Lung (tissue), 12 donors: ENCODE results near the gene DENND6B. TPM values are rescaled to one million over a fixed set of nuclear protein-coding genes. Genes with fewer than 3 reads are reported as not detected.

Experiments
- ATAC-seq: fragments of 200-7000 bp; cut with Tn5 transposase; one replicate; pipeline ENCODE4 v1.9.1; 2020; ENCODE audit warnings: moderate number of reproducible peaks; ENCODE audit not compliant: insufficient read depth, low FRiP score
- DNase-seq, 3 donors: peaks; one replicate each; pipeline ENCODE4 v3.0.0-alpha.2; 2013 to 2017
- H3K27ac ChIP-seq, 2 donors: one replicate each; pipeline ENCODE4 v1.5.1; 2013; ENCODE audit warnings: mild to moderate bottlenecking in 2 of 2, moderate library complexity in 2 of 2, control low read depth in 1 of 2, inconsistent platforms in 1 of 2, low read depth in 1 of 2, low read length in 1 of 2
- H3K27me3 ChIP-seq, 3 donors: one replicate each; pipeline ENCODE4 v1.5.1; 2013; ENCODE audit warnings: low read length in 2 of 3; ENCODE audit not compliant: control insufficient read depth in 3 of 3, insufficient read depth in 3 of 3
- H3K36me3 ChIP-seq, 4 donors: one replicate each; pipeline ENCODE4 v1.5.1; 2013; ENCODE audit warnings: low read length in 4 of 4, mild to moderate bottlenecking in 1 of 4, moderate library complexity in 1 of 4; ENCODE audit not compliant: control insufficient read depth in 4 of 4, insufficient read depth in 4 of 4
- H3K4me1 ChIP-seq, 5 donors: one replicate each; pipeline ENCODE4 v1.5.1; 2013; ENCODE audit warnings: low read length in 5 of 5, mild to moderate bottlenecking in 2 of 5, moderate library complexity in 1 of 5; ENCODE audit not compliant: control insufficient read depth in 5 of 5, insufficient read depth in 5 of 5
- H3K4me3 ChIP-seq: one replicate; pipeline ENCODE4 v1.5.1; 2013; ENCODE audit warnings: mild to moderate bottlenecking, control low read depth, moderate library complexity
- H3K9ac ChIP-seq, 2 donors: one replicate each; pipeline ENCODE4 v1.5.1; 2013; ENCODE audit warnings: low read length in 2 of 2, control low read depth in 1 of 2; ENCODE audit not compliant: insufficient read depth in 1 of 2
- H3K9me3 ChIP-seq, 4 donors: one replicate each; pipeline ENCODE4 v1.5.1; 2013; ENCODE audit warnings: low read length in 3 of 4, mild to moderate bottlenecking in 1 of 4, moderate library complexity in 1 of 4; ENCODE audit not compliant: control insufficient read depth in 4 of 4, insufficient read depth in 3 of 4
- CTCF ChIP-seq: IDR thresholded peaks from 2 replicates; pipeline ENCODE4 v1.5.1; 2012; ENCODE audit warnings: mild to moderate bottlenecking; ENCODE audit errors: control extremely low read depth, extremely low read depth
- WGBS, 2 donors: extraction: QIAGEN DNeasy Blood & Tissue Kit; methylation state at CpG; one replicate each; pipeline ENCODE4 v1.1.7; 2013; 5-methylcytosine and 5-hydroxymethylcytosine counted together
- polyA plus RNA-seq, 2 donors: library from polyadenylated mRNA; stranded (reverse); fragments of 200-250 nt; gene quantifications; one replicate each; pipeline ENCODE4 v1.2.1, GENCODE V29; 2013
- total RNA-seq, 2 donors: library from RNA; depleted of rRNA in 1 of 2; stranded (reverse); fragments of >200 nt in 1 of 2; gene quantifications; one replicate each; pipeline ENCODE4 v1.2.1, GENCODE V29; 2014 to 2021
- donor health status: control.
- donor health status: control.
- donor health status: Bipolar disorder and iron deficiency.
- donor health status: healthy.
- donor health status: DM: yes; HTN: yes; CAD: no.

DENND6B gene
- total and polyA plus RNA-seq, 4 donors, result 8.0 to 26.0 (median 12.6) TPM

DNA sequence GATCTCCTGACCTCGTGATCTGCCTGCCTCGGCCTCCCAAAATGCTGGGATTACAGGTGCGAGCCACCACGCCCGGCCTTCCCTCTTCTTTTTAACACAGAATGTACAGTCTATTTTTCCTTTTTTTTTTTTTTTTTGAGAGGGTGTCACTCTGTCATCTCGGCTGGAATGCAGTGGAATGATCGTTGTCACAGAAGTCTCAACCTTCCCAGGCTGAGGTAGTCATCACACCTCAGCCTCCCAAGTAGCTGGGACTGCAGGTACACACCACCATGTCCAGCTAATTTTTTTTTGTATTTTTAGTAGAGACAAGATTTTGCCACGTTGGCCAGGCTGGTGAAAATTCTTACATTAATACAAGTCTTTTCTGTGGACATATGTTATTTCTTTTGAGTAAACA lies 29.4 kb upstream of the DENND6B start:
- H3K4me3 ChIP-seq, result no peak overlapping the region
- peaks cover 3 to 14% (median 13%) of the 10 kb centered on the region in 4 donors for H3K36me3 ChIP-seq
- no peak overlapping the region for H3K27ac ChIP-seq
- DNase-seq (no peak), ATAC-seq (no peak)
- H3K27me3 ChIP-seq, result no peaks in the 10 kb centered on the region
- no peak for TF ChIP-seq CTCF
- 96 to 97% methylated on average over 8 of the region's 8 CpGs for WGBS, 2 donors
- H3K4me1 ChIP-seq, result no peaks in the 10 kb centered on the region
- H3K9me3 ChIP-seq, result no peaks in the 10 kb centered on the region
- no peak overlapping the region for H3K9ac ChIP-seq

- H3K4me1 ChIP-seq, result peaks cover 0 to 11% (median 0%) of the 10 kb centered on the region in 5 donors
- TF ChIP-seq CTCF, result no peak
- H3K36me3 ChIP-seq, result peaks cover 3 to 13% (median 4%) of the 10 kb centered on the region in 4 donors
- no peak for DNase-seq
- H3K9ac ChIP-seq, result no peak overlapping the region
- 56 to 88% methylated on average over 2 of the region's 2 CpGs for WGBS, 2 donors
- ATAC-seq, result no peak
- no peaks in the 10 kb centered on the region for H3K9me3 ChIP-seq
- no peaks in the 10 kb centered on the region for H3K27me3 ChIP-seq
- no peak overlapping the region for H3K27ac ChIP-seq
- no peak overlapping the region for H3K4me3 ChIP-seq
Observed at GRCh38 chr22:50348058-50348457, 21.2 kb upstream of the DENND6B start.

DNA sequence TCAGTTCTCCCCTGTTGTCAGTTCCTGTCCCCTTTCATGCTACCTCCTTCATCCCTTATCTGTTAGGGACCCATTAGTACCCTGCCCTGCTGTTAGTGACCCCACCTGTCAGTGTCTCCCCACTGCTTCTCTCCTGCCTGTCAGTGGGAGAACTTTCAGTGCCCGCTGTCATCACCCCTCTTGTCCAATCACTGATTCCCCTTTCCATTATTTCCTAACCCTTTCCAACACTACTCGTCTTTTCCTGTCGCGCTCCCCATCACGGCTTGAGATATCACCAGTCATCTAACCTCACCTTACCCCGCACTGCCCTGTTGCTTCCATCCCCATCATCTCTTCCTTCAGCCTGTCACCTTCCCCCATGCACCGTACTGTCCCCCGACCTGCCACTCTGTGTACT lies 20.3 kb upstream of the DENND6B start:
- DNase-seq (no peak), ATAC-seq (no peak)
- H3K36me3 ChIP-seq, result peaks cover 0 to 9% (median 0%) of the 10 kb centered on the region in 4 donors
- no peak overlapping the region for H3K9ac ChIP-seq
- no peaks in the 10 kb centered on the region for H3K9me3 ChIP-seq
- H3K27me3 ChIP-seq, result no peaks in the 10 kb centered on the region
- no peak overlapping the region for H3K27ac ChIP-seq
- WGBS, 2 donors, result 73 to 74% methylated on average over 8 of the region's 8 CpGs
- H3K4me3 ChIP-seq, result no peak overlapping the region
- no peak for TF ChIP-seq CTCF
- peaks cover 0 to 13% (median 1%) of the 10 kb centered on the region in 5 donors for H3K4me1 ChIP-seq

DNA sequence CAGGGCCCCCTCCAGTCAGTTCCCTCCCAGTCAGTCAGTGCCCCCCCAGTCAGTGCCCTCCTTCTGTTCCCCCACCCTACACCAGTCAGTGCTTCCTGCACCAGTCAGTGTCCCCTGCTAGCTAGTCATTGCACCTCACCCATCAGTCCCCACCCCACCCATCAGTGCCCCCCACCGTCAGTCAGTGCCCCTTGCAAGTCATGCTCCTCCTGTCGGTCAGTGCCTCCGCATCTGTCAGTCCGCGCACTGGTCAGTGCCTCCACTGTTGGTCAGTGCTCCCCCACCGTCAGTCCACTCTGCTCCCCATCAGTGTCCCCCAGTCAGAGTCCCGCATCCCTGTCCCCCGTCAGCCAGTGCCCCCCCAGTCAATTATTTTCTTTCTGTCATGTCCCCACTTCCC lies 19.7 kb upstream of the DENND6B start:
- DNase-seq (no peak), ATAC-seq (no peak)
- Histone ChIP-seq H3K27me3 (no peaks in the 10 kb centered on the region), H3K4me1 (peaks cover 0 to 16% (median 5%) of the 10 kb centered on the region in 5 donors), H3K36me3 (peaks cover 0 to 6% (median 0%) of the 10 kb centered on the region in 4 donors), H3K27ac (no peak overlapping the region), H3K9ac (no peak overlapping the region), H3K9me3 (no peaks in the 10 kb centered on the region), H3K4me3 (no peak overlapping the region)
- 78 to 86% methylated on average over 8 of the region's 8 CpGs for WGBS, 2 donors
- no peak for TF ChIP-seq CTCF
